Parathyroid adenoma (tissue), 2 donors: ENCODE results near the gene ACYP2.

Experiments
- H2AFZ ChIP-seq: fragments of 300-600 bp; sonication (generic); one replicate; pipeline ENCODE4 v1.7.0; 2017; ENCODE audit warnings: antibody characterized with exemption, mild to moderate bottlenecking
- H3K27ac ChIP-seq: fragments of 300-600 bp; sonication (generic); one replicate; pipeline ENCODE4 v1.7.0; 2017
- H3K27me3 ChIP-seq: fragments of 300-600 bp; sonication (generic); one replicate; pipeline ENCODE4 v1.7.0; 2017; ENCODE audit warnings: low read length; ENCODE audit not compliant: control insufficient read depth, insufficient read depth
- H3K36me3 ChIP-seq: fragments of 300-600 bp; sonication (generic); one replicate; pipeline ENCODE4 v1.7.0; 2017; ENCODE audit warnings: low read length; ENCODE audit not compliant: control insufficient read depth, insufficient read depth
- H3K4me1 ChIP-seq: fragments of 300-600 bp; sonication (generic); one replicate; pipeline ENCODE4 v1.7.0; 2017; ENCODE audit warnings: control low read depth
- H3K4me2 ChIP-seq: fragments of 300-600 bp; sonication (generic); one replicate; pipeline ENCODE4 v1.7.0; 2017; ENCODE audit warnings: low read length
- H3K4me3 ChIP-seq: fragments of 300-600 bp; sonication (generic); one replicate; pipeline ENCODE4 v1.7.0; 2017; ENCODE audit warnings: low read depth, low read length
- H3K79me2 ChIP-seq: fragments of 300-600 bp; sonication (generic); one replicate; pipeline ENCODE4 v1.7.0; 2017; ENCODE audit warnings: control low read depth
- H3K9ac ChIP-seq: fragments of 300-600 bp; sonication (generic); one replicate; pipeline ENCODE4 v1.7.0; 2017; ENCODE audit warnings: mild to moderate bottlenecking
- H3K9me3 ChIP-seq: fragments of 300-600 bp; sonication (generic); one replicate; pipeline ENCODE4 v1.7.0; 2017; ENCODE audit warnings: low read length; ENCODE audit not compliant: control insufficient read depth
- CTCF ChIP-seq: fragments of 300-600 bp; sonication (generic); IDR thresholded peaks from one replicate; pipeline ENCODE4 v1.7.0; 2017; ENCODE audit warnings: antibody characterized with exemption, mild to moderate bottlenecking
- donor health status: primary hyperparathyroidism.

Gene ACYP2

GRCh38 chr2:54148391-54148790, 33.0 kb downstream of the ACYP2 start:
- no peaks in the 10 kb centered on the region for H3K36me3 ChIP-seq
- no peaks in the 10 kb centered on the region for H3K79me2 ChIP-seq
- no peak for TF ChIP-seq CTCF
- H2AFZ ChIP-seq: no peak overlapping the region
- H3K9me3 ChIP-seq: no peaks in the 10 kb centered on the region
- H3K4me2 ChIP-seq: no peak overlapping the region
- H3K27ac ChIP-seq: no peak overlapping the region
- H3K4me3 ChIP-seq: no peak overlapping the region
- no peaks in the 10 kb centered on the region for H3K27me3 ChIP-seq
- no peak overlapping the region for H3K9ac ChIP-seq
- H3K4me1 ChIP-seq: no peaks in the 10 kb centered on the region

- Histone ChIP-seq H2AFZ (no peak overlapping the region), H3K9me3 (no peaks in the 10 kb centered on the region), H3K79me2 (no peaks in the 10 kb centered on the region), H3K36me3 (no peaks in the 10 kb centered on the region), H3K9ac (no peak overlapping the region), H3K4me1 (no peaks in the 10 kb centered on the region), H3K27me3 (no peaks in the 10 kb centered on the region), H3K4me3 (no peak overlapping the region), H3K27ac (no peak overlapping the region), H3K4me2 (no peak overlapping the region)
- no peak for TF ChIP-seq CTCF
Measured at GRCh38 chr2:54149638-54150441, 34.4 kb downstream of the ACYP2 start.

GRCh38 chr2:54158311-54158710, 42.9 kb downstream of the ACYP2 start:
- no peak overlapping the region for H2AFZ ChIP-seq
- H3K4me3 ChIP-seq: no peak overlapping the region
- no peaks in the 10 kb centered on the region for H3K27me3 ChIP-seq
- no peaks in the 10 kb centered on the region for H3K79me2 ChIP-seq
- no peaks in the 10 kb centered on the region for H3K9me3 ChIP-seq
- no peak overlapping the region for H3K9ac ChIP-seq
- no peaks in the 10 kb centered on the region for H3K36me3 ChIP-seq
- H3K4me2 ChIP-seq: no peak overlapping the region
- H3K4me1 ChIP-seq: no peaks in the 10 kb centered on the region
- no peak for TF ChIP-seq CTCF
- H3K27ac ChIP-seq: no peak overlapping the region

- H2AFZ ChIP-seq: no peak overlapping the region
- H3K27ac ChIP-seq: no peak overlapping the region
- H3K9me3 ChIP-seq: no peaks in the 10 kb centered on the region
- H3K4me1 ChIP-seq: no peaks in the 10 kb centered on the region
- no peaks in the 10 kb centered on the region for H3K27me3 ChIP-seq
- H3K4me3 ChIP-seq: no peak overlapping the region
- H3K4me2 ChIP-seq: no peak overlapping the region
- H3K36me3 ChIP-seq: no peaks in the 10 kb centered on the region
- H3K9ac ChIP-seq: no peak overlapping the region
- TF ChIP-seq CTCF: no peak
- H3K79me2 ChIP-seq: no peaks in the 10 kb centered on the region
Measured at GRCh38 chr2:54161660-54162424, 46.4 kb downstream of the ACYP2 start.
